ENCODE results near the gene THUMPD2.

GRCh38 chr2:39741871-39742270 lies 37.2 kb downstream of the THUMPD2 start:
- TF ChIP-seq CTCF (IDR thresholded peaks at IDR 0.05) (no peak), POLR2A (IDR thresholded peaks at IDR 0.05) (no peak)
